SK-N-SH (cell line): ENCODE data around the gene ATP8B3.

Source experiments
- EZH2phosphoT487 ChIP-seq: fragments of 200-600 bp; sonication (generic); IDR thresholded peaks from 2 replicates; pipeline ENCODE4 v1.6.1; 2017; ENCODE audit warnings: low read depth, mixed run types, mild to moderate bottlenecking, antibody characterized with exemption, moderate library complexity, borderline replicate concordance
- JUND ChIP-seq: IDR thresholded peaks from 2 replicates; pipeline ENCODE4 v1.4.0; 2012
- POLR2AphosphoS5 ChIP-seq: IDR thresholded peaks from 2 replicates; pipeline ENCODE4 v1.6.1; 2012; ENCODE audit warnings: low read depth, low read length
- TF ChIP-seq, protein P1 (sequence below): IDR thresholded peaks from 2 replicates; pipeline ENCODE4 v1.4.0; 2012; ENCODE audit warnings: low read depth, borderline replicate concordance

DNA sequence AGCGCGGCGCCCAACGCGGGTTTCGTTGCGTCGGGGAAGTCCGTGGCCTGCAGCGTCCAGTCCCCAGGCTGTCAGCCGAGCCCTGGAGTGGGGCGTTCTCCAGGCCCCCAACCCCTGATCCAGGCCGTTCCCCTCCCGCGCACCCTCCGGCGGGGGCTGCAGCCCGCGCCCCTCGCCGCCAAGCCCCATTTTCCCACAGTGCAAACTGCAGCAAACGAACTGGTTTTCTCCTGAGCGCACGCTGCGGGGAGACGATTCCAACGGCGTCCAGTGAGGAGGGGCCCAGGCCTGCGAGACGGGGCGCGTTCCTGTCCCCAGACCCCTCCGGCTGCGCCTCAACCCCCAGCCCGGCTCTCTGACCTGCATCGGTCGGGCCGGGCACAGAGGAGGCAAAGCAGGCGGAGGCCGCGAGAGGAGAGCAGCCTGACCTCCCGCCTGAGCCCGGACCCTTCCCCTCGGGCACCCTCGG, 63.2 kb downstream of the ATP8B3 start:
- no peak for TF ChIP-seq POLR2AphosphoS5
- TF ChIP-seq, protein P1, sequence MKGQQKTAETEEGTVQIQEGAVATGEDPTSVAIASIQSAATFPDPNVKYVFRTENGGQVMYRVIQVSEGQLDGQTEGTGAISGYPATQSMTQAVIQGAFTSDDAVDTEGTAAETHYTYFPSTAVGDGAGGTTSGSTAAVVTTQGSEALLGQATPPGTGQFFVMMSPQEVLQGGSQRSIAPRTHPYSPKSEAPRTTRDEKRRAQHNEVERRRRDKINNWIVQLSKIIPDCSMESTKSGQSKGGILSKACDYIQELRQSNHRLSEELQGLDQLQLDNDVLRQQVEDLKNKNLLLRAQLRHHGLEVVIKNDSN, result no peak
- no peak for TF ChIP-seq JUND
- 0 out of 2 replicates have a peak, but pooled peaks have one; percentile 32 for TF ChIP-seq EZH2phosphoT487
